Effector CD8-positive, alpha-beta T cell (primary cell): Measurements from ENCODE around the gene TEX22.

ENCODE experiments used
- DNase-seq: peaks from one replicate; lab custom pipeline; 2025; lab: John Stamatoyannopoulos, UW

Gene TEX22

GRCh38 chr14:105366386-105367074 is 31.8 kb upstream of the TEX22 start:
- DNase-seq = no peak

- DNase-seq = no peak
Measured at GRCh38 chr14:105367116-105368031, 31.0 kb upstream of the TEX22 start.

GRCh38 chr14:105368032-105368417 is 30.3 kb upstream of the TEX22 start:
- no peak for DNase-seq

GRCh38 chr14:105368426-105368825 is 29.9 kb upstream of the TEX22 start:
- no peak for DNase-seq

GRCh38 chr14:105368910-105369652 is 29.3 kb upstream of the TEX22 start:
- no peak for DNase-seq

- DNase-seq = no peak
Measured at GRCh38 chr14:105369653-105370040, 28.7 kb upstream of the TEX22 start.

- no peak for DNase-seq
Measured at GRCh38 chr14:105374389-105374788, 23.9 kb upstream of the TEX22 start.

GRCh38 chr14:105375635-105376057 is 22.7 kb upstream of the TEX22 start:
- no peak for DNase-seq

- DNase-seq = no peak
Measured at GRCh38 chr14:105376521-105377440, 21.6 kb upstream of the TEX22 start.

- DNase-seq = no peak
Measured at GRCh38 chr14:105377555-105378182, 20.7 kb upstream of the TEX22 start.

GRCh38 chr14:105378199-105378598 is 20.1 kb upstream of the TEX22 start:
- DNase-seq = no peak

- no peak for DNase-seq
Measured at GRCh38 chr14:105378873-105379685, 19.3 kb upstream of the TEX22 start.

GRCh38 chr14:105379946-105380345 is 18.4 kb upstream of the TEX22 start:
- no peak for DNase-seq

- no peak for DNase-seq
Measured at GRCh38 chr14:105380756-105381155, 17.6 kb upstream of the TEX22 start.

GRCh38 chr14:105381446-105382342 is 16.6 kb upstream of the TEX22 start:
- no peak for DNase-seq

GRCh38 chr14:105382343-105383082 is 15.8 kb upstream of the TEX22 start:
- DNase-seq = no peak

- DNase-seq = no peak
Measured at GRCh38 chr14:105383083-105383730, 15.1 kb upstream of the TEX22 start.
